GM12878 (cell line): ENCODE data around the gene SERTAD2.

ENCODE experiments used
- BHLHE40 ChIP-seq, 2 experiments: fragments of 450-650 bp in 1 of 2; IDR thresholded peaks; 2 replicates each; pipeline ENCODE4 v1.6.1; 2011 to 2017; ENCODE audit warnings: low read depth in 2 of 2, borderline replicate concordance in 1 of 2, improper control_type of control experiment in 1 of 2, low read length in 1 of 2, mild to moderate bottlenecking in 1 of 2
- NR2C2 ChIP-seq: IDR thresholded peaks from 2 replicates; pipeline ENCODE4 v1.6.1; 2011; ENCODE audit warnings: borderline replicate concordance, low read depth; ENCODE audit not compliant: control insufficient read depth, insufficient read length
- PAX5 ChIP-seq: IDR thresholded peaks from 2 replicates; pipeline ENCODE4 v1.6.1; 2011; ENCODE audit warnings: low read depth, low read length, borderline replicate concordance
- RUNX3 ChIP-seq: IDR thresholded peaks from 2 replicates; pipeline ENCODE4 v1.6.1; 2012; ENCODE audit warnings: low read length, inconsistent platforms
- SREBF1 ChIP-seq: IDR thresholded peaks from 2 replicates; pipeline ENCODE4 v1.6.1; 2012; ENCODE audit warnings: mild to moderate bottlenecking, low read length
- SUZ12 ChIP-seq: fragments of 200-600 bp; sonication (generic); IDR thresholded peaks from one replicate; pipeline ENCODE4 v1.6.1; 2018; ENCODE audit warnings: antibody characterized with exemption, mild to moderate bottlenecking; ENCODE audit not compliant: unreplicated experiment
- TAF1 ChIP-seq: IDR thresholded peaks from 2 replicates; pipeline ENCODE4 v1.6.1; 2011; ENCODE audit warnings: mild to moderate bottlenecking, low read depth, low read length, borderline replicate concordance
- TF ChIP-seq, protein P1 (sequence below): IDR thresholded peaks from 2 replicates; pipeline ENCODE4 v1.6.1; 2012; ENCODE audit warnings: low read depth, low read length, improper control_type of control experiment
- TF ChIP-seq, protein P2 (sequence below), 3 experiments: IDR thresholded peaks in 2 of 3; conservative IDR thresholded peaks in 1 of 3; 2 replicates each; pipeline ENCODE4 v1.5.1; 2011; ENCODE audit warnings: low read depth in 3 of 3, low read length in 3 of 3, mild to moderate bottlenecking in 3 of 3, control low read depth in 2 of 3, moderate library complexity in 2 of 3, inconsistent platforms in 1 of 3, mixed read lengths in 1 of 3; ENCODE audit not compliant: control insufficient read depth in 2 of 3, insufficient read depth in 1 of 3; ENCODE audit errors: extremely low read depth in 1 of 3
- TF ChIP-seq, protein P3 (sequence below): IDR thresholded peaks from 2 replicates; pipeline ENCODE4 v1.6.1; 2011; ENCODE audit warnings: low read depth, mild to moderate bottlenecking, low read length, moderate library complexity, borderline replicate concordance; ENCODE audit errors: extremely low read depth

DNA sequence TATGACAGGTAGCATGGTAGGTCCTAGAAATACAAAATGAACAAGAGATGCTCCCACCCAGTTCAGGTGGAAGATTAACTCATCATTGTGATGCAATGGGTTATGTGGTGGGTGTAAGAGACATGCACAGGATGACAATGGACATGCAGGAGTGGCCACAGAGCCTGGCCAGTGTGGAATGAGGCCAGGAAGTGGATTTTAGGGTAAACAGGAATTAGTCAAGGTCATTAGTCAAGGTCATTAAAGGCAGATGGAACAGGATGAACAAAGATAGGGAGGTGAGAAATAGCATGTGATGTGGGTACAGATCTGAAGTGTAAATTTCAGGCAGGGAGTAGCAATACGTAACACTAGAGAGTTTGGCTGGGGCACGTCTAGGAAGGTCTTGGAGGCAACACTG lies 15.6 kb upstream of the SERTAD2 start:
- TF ChIP-seq, protein P1, sequence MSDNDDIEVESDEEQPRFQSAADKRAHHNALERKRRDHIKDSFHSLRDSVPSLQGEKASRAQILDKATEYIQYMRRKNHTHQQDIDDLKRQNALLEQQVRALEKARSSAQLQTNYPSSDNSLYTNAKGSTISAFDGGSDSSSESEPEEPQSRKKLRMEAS = no peak
- TF ChIP-seq BHLHE40 (IDR thresholded peaks at IDR 0.05; ENCODE audit: borderline replicate concordance in 1 of 2, low read depth in 2 of 2, low read length in 1 of 2) (no peak), SUZ12 (no peak), PAX5 (no peak), RUNX3 (no peak), SREBF1 (no peak), TAF1 (no peak), NR2C2 (no peak)
- TF ChIP-seq, protein P2, sequence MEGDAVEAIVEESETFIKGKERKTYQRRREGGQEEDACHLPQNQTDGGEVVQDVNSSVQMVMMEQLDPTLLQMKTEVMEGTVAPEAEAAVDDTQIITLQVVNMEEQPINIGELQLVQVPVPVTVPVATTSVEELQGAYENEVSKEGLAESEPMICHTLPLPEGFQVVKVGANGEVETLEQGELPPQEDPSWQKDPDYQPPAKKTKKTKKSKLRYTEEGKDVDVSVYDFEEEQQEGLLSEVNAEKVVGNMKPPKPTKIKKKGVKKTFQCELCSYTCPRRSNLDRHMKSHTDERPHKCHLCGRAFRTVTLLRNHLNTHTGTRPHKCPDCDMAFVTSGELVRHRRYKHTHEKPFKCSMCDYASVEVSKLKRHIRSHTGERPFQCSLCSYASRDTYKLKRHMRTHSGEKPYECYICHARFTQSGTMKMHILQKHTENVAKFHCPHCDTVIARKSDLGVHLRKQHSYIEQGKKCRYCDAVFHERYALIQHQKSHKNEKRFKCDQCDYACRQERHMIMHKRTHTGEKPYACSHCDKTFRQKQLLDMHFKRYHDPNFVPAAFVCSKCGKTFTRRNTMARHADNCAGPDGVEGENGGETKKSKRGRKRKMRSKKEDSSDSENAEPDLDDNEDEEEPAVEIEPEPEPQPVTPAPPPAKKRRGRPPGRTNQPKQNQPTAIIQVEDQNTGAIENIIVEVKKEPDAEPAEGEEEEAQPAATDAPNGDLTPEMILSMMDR (IDR thresholded peaks at IDR 0.05 in 2 of 3, conservative IDR thresholded peaks at IDR 0.05 in 1 of 3; ENCODE audit: control insufficient read depth in 2 of 3, extremely low read depth in 1 of 3, insufficient read depth in 1 of 3, low read depth in 3 of 3, low read length in 3 of 3) = no peak
- TF ChIP-seq, protein P3, sequence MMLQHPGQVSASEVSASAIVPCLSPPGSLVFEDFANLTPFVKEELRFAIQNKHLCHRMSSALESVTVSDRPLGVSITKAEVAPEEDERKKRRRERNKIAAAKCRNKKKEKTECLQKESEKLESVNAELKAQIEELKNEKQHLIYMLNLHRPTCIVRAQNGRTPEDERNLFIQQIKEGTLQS = no peak
